ENCODE measurements around the gene EMP1. TPM values are rescaled to one million over a fixed set of nuclear protein-coding genes. Genes with fewer than 3 reads are reported as not detected.

The EMP1 gene
- total RNA-seq, 3 donors from 2014 or later = 207 to 759 (median 444) TPM

- no peaks in the 10 kb centered on the region for H3K36me3 ChIP-seq
- peaks cover 3 to 30% of the 10 kb centered on the region in 2 donors for H3K4me1 ChIP-seq
- intact Hi-C loops (cut with DNase I; ENCODE audit: low total_unique reads) = loop anchor here (10.0 kb wide), 1 partner anchor 115 kb away; no protein-coding TSS in a partner anchor
- no peak for DNase-seq (ENCODE audit: low spot score in 2 of 2)
- peak overlapping the region; percentile 38 to 69 for H3K27ac ChIP-seq
- no peaks in the 10 kb centered on the region for H3K9me3 ChIP-seq
- no peak overlapping the region for H3K4me3 ChIP-seq
- TF ChIP-seq POLR2A (IDR thresholded peaks at IDR 0.05) (no peak), POLR2AphosphoS5 (IDR thresholded peaks at IDR 0.05) (no peak), CTCF (IDR thresholded peaks at IDR 0.05) (no peak)
- no peaks in the 10 kb centered on the region for H3K27me3 ChIP-seq
Measured at GRCh38 chr12:13209436-13210235, 13.1 kb downstream of the EMP1 start.

- intact Hi-C loops (cut with DNase I; ENCODE audit: low total_unique reads) = no loop called here
- peak overlapping the region; percentile 11 to 59 for H3K27ac ChIP-seq
- no peak for DNase-seq (ENCODE audit: low spot score in 2 of 2)
- no peak overlapping the region for H3K4me3 ChIP-seq
- no peaks in the 10 kb centered on the region for H3K9me3 ChIP-seq
- H3K27me3 ChIP-seq = no peaks in the 10 kb centered on the region
- peaks cover 3 to 30% of the 10 kb centered on the region in 2 donors for H3K4me1 ChIP-seq
- no peak for TF ChIP-seq CTCF (IDR thresholded peaks at IDR 0.05)
- TF ChIP-seq POLR2A (IDR thresholded peaks at IDR 0.05) = no peak
- no peak for TF ChIP-seq POLR2AphosphoS5 (IDR thresholded peaks at IDR 0.05)
- H3K36me3 ChIP-seq = no peaks in the 10 kb centered on the region
Measured at GRCh38 chr12:13210236-13211190, 14.0 kb downstream of the EMP1 start.

- Histone ChIP-seq H3K4me1 (peaks cover 0 to 28% of the 10 kb centered on the region in 2 donors), H3K27me3 (no peaks in the 10 kb centered on the region), H3K36me3 (no peaks in the 10 kb centered on the region), H3K4me3 (no peak overlapping the region), H3K9me3 (no peaks in the 10 kb centered on the region), H3K27ac (peak overlapping the region; percentile 40 to 41)
- intact Hi-C loops (cut with DNase I; ENCODE audit: low total_unique reads) = no loop called here
- no peak for DNase-seq (ENCODE audit: low spot score in 2 of 2)
- no peak for TF ChIP-seq POLR2AphosphoS5 (IDR thresholded peaks at IDR 0.05)
Measured at GRCh38 chr12:13211191-13211858, 14.8 kb downstream of the EMP1 start.

GRCh38 chr12:13211859-13212664 lies 15.5 kb downstream of the EMP1 start:
- TF ChIP-seq POLR2A (IDR thresholded peaks at IDR 0.05) (no peak), CTCF (IDR thresholded peaks at IDR 0.05) (peak; percentile 37 to 81 (median 77))
- H3K27me3 ChIP-seq = no peaks in the 10 kb centered on the region
- DNase-seq (ENCODE audit: low spot score in 2 of 2) = peak in 1 of 2 donors; percentile 49
- H3K4me3 ChIP-seq = no peak overlapping the region
- peaks cover 0 to 24% of the 10 kb centered on the region in 2 donors for H3K4me1 ChIP-seq
- intact Hi-C loops (cut with DNase I; ENCODE audit: low total_unique reads) = no loop called here
- peak overlapping the region; percentile 40 to 41 for H3K27ac ChIP-seq
- H3K9me3 ChIP-seq = no peaks in the 10 kb centered on the region
- H3K36me3 ChIP-seq = no peaks in the 10 kb centered on the region

- Histone ChIP-seq H3K4me3 (no peak overlapping the region), H3K9me3 (no peaks in the 10 kb centered on the region), H3K27ac (no peak overlapping the region), H3K27me3 (no peaks in the 10 kb centered on the region), H3K36me3 (no peaks in the 10 kb centered on the region), H3K4me1 (peaks cover 0 to 8% of the 10 kb centered on the region in 2 donors)
- TF ChIP-seq POLR2A (IDR thresholded peaks at IDR 0.05) (no peak), CTCF (IDR thresholded peaks at IDR 0.05) (no peak), POLR2AphosphoS5 (IDR thresholded peaks at IDR 0.05) (no peak)
- no peak for DNase-seq (ENCODE audit: low spot score in 2 of 2)
- intact Hi-C loops (cut with DNase I; ENCODE audit: low total_unique reads) = no loop called here
Measured at GRCh38 chr12:13215056-13215455, 18.5 kb downstream of the EMP1 start.
